Stomach (tissue), 4 donors: ENCODE data around the gene NSUN2.

Experiments used
- CTCF ChIP-seq, 7 experiments: fragments of 450-650 bp in 4 of 7; fragments of 200-600 bp in 3 of 7; sonication (generic) in 3 of 7; IDR thresholded peaks; one replicate each; pipeline ENCODE4 v1.5.1; 2016 to 2019; ENCODE audit warnings: antibody characterized with exemption in 7 of 7, control low read depth in 2 of 7, mild to moderate bottlenecking in 1 of 7
- EP300 ChIP-seq: sonication (generic); formaldehyde crosslinking; IDR thresholded peaks from one replicate; pipeline ENCODE4 v1.6.1; 2017; ENCODE audit warnings: antibody characterized with exemption
- POLR2A ChIP-seq, 4 donors: fragments of 450-650 bp; IDR thresholded peaks; one replicate each; pipeline ENCODE4 v1.6.1; 2016; ENCODE audit warnings: antibody characterized with exemption in 4 of 4, control low read depth in 2 of 4, mild to moderate bottlenecking in 1 of 4, moderate library complexity in 1 of 4
- POLR2AphosphoS5 ChIP-seq, 3 donors: sonication (generic); formaldehyde crosslinking; IDR thresholded peaks; one replicate each; pipeline ENCODE4 v1.6.1; 2016; ENCODE audit warnings: antibody characterized with exemption in 3 of 3

DNA sequence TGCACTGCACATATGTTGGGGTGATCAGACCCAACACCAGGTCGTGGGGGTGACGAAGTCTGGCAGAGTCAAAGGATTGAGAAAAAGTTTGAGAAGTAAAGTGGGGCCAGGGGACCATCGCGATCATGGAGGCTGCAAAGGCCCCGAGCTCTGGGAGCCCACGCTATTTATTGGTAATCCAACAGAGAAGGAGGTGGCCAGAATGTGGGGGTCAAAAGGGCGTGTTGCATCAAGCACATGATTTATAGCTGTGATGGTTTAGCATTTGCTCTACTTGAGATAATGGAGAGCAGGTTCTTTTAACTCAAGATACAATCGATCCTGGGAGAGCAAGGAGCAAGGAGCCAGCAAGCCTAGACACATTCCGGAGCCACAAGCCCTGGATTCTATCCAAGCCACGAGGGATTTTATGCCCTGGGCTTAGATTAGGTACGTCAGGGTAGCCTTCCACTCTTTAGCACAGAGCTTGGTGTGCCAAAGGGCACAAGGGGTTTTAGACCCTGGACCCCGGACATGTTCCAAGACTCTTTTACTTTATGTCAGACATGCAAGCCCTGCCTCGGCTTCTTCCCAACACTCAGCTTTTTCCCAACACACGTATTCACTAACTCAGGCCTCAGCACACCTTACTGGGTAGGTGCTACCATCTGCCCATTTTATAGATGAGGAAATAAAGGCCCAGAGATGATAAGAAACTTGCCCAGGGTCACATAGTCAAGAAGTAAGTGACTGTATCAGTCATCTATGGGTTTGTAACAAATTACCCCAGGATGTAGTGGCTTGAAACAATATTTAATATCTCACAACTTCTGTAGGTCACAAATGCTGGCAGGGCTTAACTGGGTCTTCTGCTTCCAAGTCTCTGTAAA, 39.5 kb downstream of the NSUN2 start:
- no peak for TF ChIP-seq POLR2A (IDR thresholded peaks at IDR 0.05)
- no peak for TF ChIP-seq CTCF (IDR thresholded peaks at IDR 0.05)
- TF ChIP-seq EP300 = no peak
- TF ChIP-seq POLR2AphosphoS5 (IDR thresholded peaks at IDR 0.05) = no peak
